Measurements from ENCODE around the gene CCDC9B.

The CCDC9B gene

GRCh38 chr15:40307421-40308211, 33.1 kb downstream of the CCDC9B start, which contains the start of gene PLCB2:
PLCB2 (minus strand) TSS chr15:40307935; CDS start chr15:40307672, 263 bp downstream.
- peak; percentile 73 for DNase-seq (ENCODE audit: low spot score)

- no peak for DNase-seq (ENCODE audit: low spot score)
Measured at GRCh38 chr15:40306908-40307307, 33.8 kb downstream of the CCDC9B start.

GRCh38 chr15:40306371-40306770, 34.4 kb downstream of the CCDC9B start:
- DNase-seq (ENCODE audit: low spot score), result no peak

GRCh38 chr15:40305281-40305680, 35.5 kb downstream of the CCDC9B start:
- DNase-seq (ENCODE audit: low spot score), result no peak

GRCh38 chr15:40303576-40303975, 37.2 kb downstream of the CCDC9B start:
- no peak for DNase-seq (ENCODE audit: low spot score)

GRCh38 chr15:40302981-40303380, 37.8 kb downstream of the CCDC9B start:
- no peak for DNase-seq (ENCODE audit: low spot score)

GRCh38 chr15:40302288-40302886, 38.4 kb downstream of the CCDC9B start:
- DNase-seq (ENCODE audit: low spot score), result no peak

- no peak for DNase-seq (ENCODE audit: low spot score)
Measured at GRCh38 chr15:40301467-40302179, 39.1 kb downstream of the CCDC9B start.

GRCh38 chr15:40300771-40301170, 40.0 kb downstream of the CCDC9B start:
- no peak for DNase-seq (ENCODE audit: low spot score)

GRCh38 chr15:40300367-40300766, 40.4 kb downstream of the CCDC9B start:
- DNase-seq (ENCODE audit: low spot score), result no peak

GRCh38 chr15:40298216-40298935, 42.4 kb downstream of the CCDC9B start:
- DNase-seq (ENCODE audit: low spot score), result no peak

- no peak for DNase-seq (ENCODE audit: low spot score)
Measured at GRCh38 chr15:40297356-40297755, 43.4 kb downstream of the CCDC9B start.

GRCh38 chr15:40296561-40297230, 44.0 kb downstream of the CCDC9B start:
- no peak for DNase-seq (ENCODE audit: low spot score)

GRCh38 chr15:40295877-40296560, 44.7 kb downstream of the CCDC9B start:
- no peak for DNase-seq (ENCODE audit: low spot score)

GRCh38 chr15:40295297-40295696, 45.4 kb downstream of the CCDC9B start:
- DNase-seq (ENCODE audit: low spot score), result no peak

GRCh38 chr15:40293905-40294895, 46.5 kb downstream of the CCDC9B start:
- no peak for DNase-seq (ENCODE audit: low spot score)

- no peak for DNase-seq (ENCODE audit: low spot score)
Measured at GRCh38 chr15:40293006-40293405, 47.7 kb downstream of the CCDC9B start.

- DNase-seq (ENCODE audit: low spot score), result no peak
Measured at GRCh38 chr15:40292246-40292645, 48.5 kb downstream of the CCDC9B start.

- no peak for DNase-seq (ENCODE audit: low spot score)
Measured at GRCh38 chr15:40290918-40291574, 49.7 kb downstream of the CCDC9B start.

Measured in CD4-positive, alpha-beta T cell treated with Interleukin-6 at 100 ng/mL for 8 hours (primary cell).